EH (cell line): ENCODE data around the gene UNK.

Source experiments
- DNase-seq: peaks from one replicate; pipeline ENCODE4 v3.0.0-alpha.2; 2015; ENCODE audit warnings: low read depth

Gene UNK

GRCh38 chr17:75835654-75835987, 51.0 kb downstream of the UNK start:
- no peak for DNase-seq

- DNase-seq: no peak
Observed at GRCh38 chr17:75836605-75837004, 52.0 kb downstream of the UNK start.

GRCh38 chr17:75837899-75838298, 53.3 kb downstream of the UNK start:
- DNase-seq: no peak

GRCh38 chr17:75838410-75838809, 53.8 kb downstream of the UNK start:
- DNase-seq: no peak

- DNase-seq: no peak
Observed at GRCh38 chr17:75839942-75840798, 55.6 kb downstream of the UNK start.

GRCh38 chr17:75840799-75841164, 56.2 kb downstream of the UNK start:
- DNase-seq: no peak

GRCh38 chr17:75842411-75842810, 57.8 kb downstream of the UNK start:
- no peak for DNase-seq

GRCh38 chr17:75842963-75843576, 58.5 kb downstream of the UNK start:
- no peak for DNase-seq

- DNase-seq: no peak
Observed at GRCh38 chr17:75843577-75844529, 59.2 kb downstream of the UNK start, which contains the start of gene UNC13D. Gene UNC13D (minus strand): TSS chr17:75844404. CDS start chr17:75844337, 67 bp downstream.

GRCh38 chr17:75844530-75845057, 60.0 kb downstream of the UNK start:
- no peak for DNase-seq

- peak; percentile 64 for DNase-seq
Observed at GRCh38 chr17:75845058-75845711, 60.6 kb downstream of the UNK start.

GRCh38 chr17:75845933-75846691, 61.5 kb downstream of the UNK start:
- DNase-seq: no peak

- no peak for DNase-seq
Observed at GRCh38 chr17:75846692-75847613, 62.3 kb downstream of the UNK start.

- no peak for DNase-seq
Observed at GRCh38 chr17:75847614-75848522, 63.3 kb downstream of the UNK start.

GRCh38 chr17:75848523-75849278, 64.1 kb downstream of the UNK start:
- DNase-seq: peak; percentile 36

GRCh38 chr17:75849279-75849646, 64.7 kb downstream of the UNK start:
- no peak for DNase-seq

GRCh38 chr17:75849724-75850123, 65.1 kb downstream of the UNK start:
- no peak for DNase-seq
